Testis (tissue), 3 donors: ENCODE data around the gene COPS9. TPM values are rescaled to one million over a fixed set of nuclear protein-coding genes. Genes with fewer than 3 reads are reported as not detected.
A peak's percentile ranks its signal among the peaks of the same experiment; 100 is the strongest.

ENCODE experiments used
- DNase-seq: peaks from one replicate; pipeline ENCODE4 v3.0.0-alpha.2; 2019
- H3K27ac ChIP-seq, 2 donors: fragments of 200-600 bp; sonication (generic); one replicate each; pipeline ENCODE4 v1.5.1; 2019
- H3K27me3 ChIP-seq: fragments of 200-600 bp; sonication (generic); one replicate; pipeline ENCODE4 v1.5.1; 2019
- H3K36me3 ChIP-seq: fragments of 200-600 bp; sonication (generic); one replicate; pipeline ENCODE4 v1.5.1; 2017; ENCODE audit warnings: low read depth; ENCODE audit errors: missing control alignments
- H3K4me1 ChIP-seq: fragments of 200-600 bp; sonication (generic); one replicate; pipeline ENCODE4 v1.5.1; 2019
- H3K4me3 ChIP-seq, 2 donors: fragments of 200-600 bp; sonication (generic); one replicate each; pipeline ENCODE4 v1.5.1; 2017 to 2019
- H3K9me3 ChIP-seq: fragments of 200-600 bp; sonication (generic); one replicate; pipeline ENCODE4 v1.5.1; 2017
- CTCF ChIP-seq, 3 experiments: fragments of 450-650 bp in 2 of 3; fragments of 200-600 bp in 1 of 3; sonication (generic) in 1 of 3; IDR thresholded peaks; one replicate each; pipeline ENCODE4 v1.5.1; 2016 to 2019; ENCODE audit warnings: antibody characterized with exemption in 3 of 3, mild to moderate bottlenecking in 2 of 3, moderate library complexity in 1 of 3
- POLR2A ChIP-seq: fragments of 450-650 bp; IDR thresholded peaks from one replicate; pipeline ENCODE4 v1.6.1; 2017; ENCODE audit warnings: antibody characterized with exemption, mild to moderate bottlenecking, moderate library complexity
- WGBS, 2 donors: methylation state at CpG; one replicate each; pipeline ENCODE4 v1.1.5; 2018; 5-methylcytosine and 5-hydroxymethylcytosine counted together
- intact Hi-C: fragments of 100-400 bp; cut with DNase I; formaldehyde crosslinking; loops from one replicate; pipeline ENCODE4 v1.15.1; 2023; ENCODE audit warnings: low total_unique reads
- polyA plus RNA-seq: library from polyadenylated mRNA; stranded (reverse); fragments of 350-450 nt; fragmentation: Illumina TruSeq; extraction: RNeasy Lipid Tissue Mini Kit (QIAGEN cat#74804); gene quantifications from one replicate; pipeline ENCODE4 v1.2.3, GENCODE V29; 2014; ENCODE audit warnings: low read depth, low replicate concordance; ENCODE audit not compliant: insufficient read depth
- total RNA-seq, 2 donors: library from RNA; depleted of rRNA; stranded (reverse); fragments of >200 nt; gene quantifications; one replicate each; pipeline ENCODE4 v1.2.3, GENCODE V29; 2016

COPS9 gene
- total and polyA plus RNA-seq, 3 donors from 2014 or later, result 167 to 201 (median 170) TPM

- no peaks in the 10 kb centered on the region for H3K9me3 ChIP-seq
- no peaks in the 10 kb centered on the region for H3K27me3 ChIP-seq
- H3K36me3 ChIP-seq, result no peaks in the 10 kb centered on the region
- H3K27ac ChIP-seq, result no peak overlapping the region
- H3K4me1 ChIP-seq, result peaks cover 3% of the 10 kb centered on the region
- WGBS, 2 donors, result 79 to 84% methylated on average over 6 to 11 of the region's 11 CpGs
- H3K4me3 ChIP-seq, result no peak overlapping the region
- intact Hi-C loops, result no loop called here
- no peak for DNase-seq
- TF ChIP-seq POLR2A (no peak), CTCF (IDR thresholded peaks at IDR 0.05) (no peak)
Observed at GRCh38 chr2:240140920-240141319, 4.8 kb upstream of the COPS9 start.

GRCh38 chr2:240140511-240140910, 4.4 kb upstream of the COPS9 start, which contains the start of gene OTOS:
Gene OTOS, minus strand, starts transcription at chr2:240140658. Its CDS starts 332 bp downstream, at chr2:240140326.
- H3K4me1 ChIP-seq, result peaks cover 3% of the 10 kb centered on the region
- DNase-seq, result no peak
- no peaks in the 10 kb centered on the region for H3K27me3 ChIP-seq
- intact Hi-C loops, result no loop called here
- 82 to 84% methylated on average over 5 of the region's 5 CpGs for WGBS, 2 donors
- no peak within 1 kb of the TSS for H3K4me3 ChIP-seq
- no peaks in the 10 kb centered on the region for H3K36me3 ChIP-seq
- no peak for TF ChIP-seq CTCF (IDR thresholded peaks at IDR 0.05)
- TF ChIP-seq POLR2A, result no peak
- H3K27ac ChIP-seq, result no peak within 1 kb of the TSS
- H3K9me3 ChIP-seq, result no peaks in the 10 kb centered on the region

GRCh38 chr2:240139666-240140393, 3.7 kb upstream of the COPS9 start:
- Histone ChIP-seq H3K4me1 (peaks cover 10% of the 10 kb centered on the region), H3K27me3 (no peaks in the 10 kb centered on the region), H3K36me3 (no peaks in the 10 kb centered on the region), H3K27ac (no peak overlapping the region), H3K9me3 (no peaks in the 10 kb centered on the region), H3K4me3 (no peak overlapping the region)
- DNase-seq, result peak; percentile 9
- WGBS, 2 donors, result 73 to 86% methylated on average over 8 to 13 of the region's 14 CpGs
- TF ChIP-seq CTCF (IDR thresholded peaks at IDR 0.05) (no peak), POLR2A (no peak)
- intact Hi-C loops, result no loop called here

GRCh38 chr2:240139011-240139441, 2.9 kb upstream of the COPS9 start:
- no peak overlapping the region for H3K27ac ChIP-seq
- intact Hi-C loops, result no loop called here
- H3K4me3 ChIP-seq, result no peak overlapping the region
- no peaks in the 10 kb centered on the region for H3K9me3 ChIP-seq
- H3K4me1 ChIP-seq, result peaks cover 12% of the 10 kb centered on the region
- 88 to 92% methylated on average over 15 of the region's 15 CpGs for WGBS, 2 donors
- no peaks in the 10 kb centered on the region for H3K27me3 ChIP-seq
- no peaks in the 10 kb centered on the region for H3K36me3 ChIP-seq
- no peak for TF ChIP-seq CTCF (IDR thresholded peaks at IDR 0.05)
- no peak for TF ChIP-seq POLR2A
- peak; percentile 13 for DNase-seq
